HG03196 (cell line): ENCODE results near the gene L3MBTL4.
"Not testable (repeated sequence)": the region's sequence is repeated elsewhere in the genome, so short reads cannot be mapped to it uniquely, and the experiment has no call there.

Experiments used
- ATAC-seq: cut with Tn5 transposase; IDR thresholded peaks from one replicate; pipeline ENCODE4 v1.9.1; 2021; ENCODE audit not compliant: unreplicated experiment

Gene L3MBTL4

GRCh38 chr18:6054256-6054842, 360.4 kb downstream of the L3MBTL4 start:
- ATAC-seq: no peak

DNA sequence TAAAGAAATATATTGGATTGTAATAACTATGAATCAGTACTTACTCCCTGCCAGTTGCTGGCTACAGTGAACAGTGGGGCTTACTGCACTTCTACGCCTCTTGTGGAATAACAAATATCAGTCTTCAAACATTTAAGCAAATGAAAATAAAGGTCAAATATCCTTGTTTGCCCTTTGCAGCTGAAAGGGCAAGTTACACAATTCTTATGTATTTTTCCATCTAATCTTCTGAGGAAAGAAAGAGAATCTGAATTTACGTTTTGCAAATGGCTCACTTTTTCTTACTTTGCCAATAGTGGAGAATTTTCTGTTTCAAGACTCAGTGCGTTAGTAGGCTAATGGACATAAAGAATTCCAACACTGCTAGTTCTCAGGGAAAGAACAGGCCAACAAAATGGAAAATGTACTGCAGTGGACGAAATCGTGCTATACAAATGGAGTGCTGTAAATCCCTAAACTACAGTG, 362.2 kb downstream of the L3MBTL4 start:
- ATAC-seq: no peak

DNA sequence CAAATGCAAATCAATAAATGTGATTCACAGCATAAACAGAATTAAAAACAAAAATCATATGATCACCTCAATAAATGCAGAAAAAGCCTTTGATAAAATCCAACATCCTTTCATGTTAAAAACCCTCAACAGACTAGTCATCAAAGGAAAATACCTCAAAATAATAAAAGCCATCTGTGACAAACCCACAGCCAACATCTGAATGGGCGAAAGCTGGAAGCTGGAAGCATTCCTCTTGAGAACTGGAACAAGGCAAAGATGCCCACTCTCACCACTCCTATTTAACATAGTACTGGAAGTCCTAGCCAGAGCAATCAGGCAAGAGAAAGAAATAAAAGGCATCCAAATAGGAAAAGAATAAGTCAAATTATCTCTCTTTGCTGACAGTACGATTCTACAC, 367.1 kb downstream of the L3MBTL4 start:
- not testable (repeated sequence) for ATAC-seq

DNA sequence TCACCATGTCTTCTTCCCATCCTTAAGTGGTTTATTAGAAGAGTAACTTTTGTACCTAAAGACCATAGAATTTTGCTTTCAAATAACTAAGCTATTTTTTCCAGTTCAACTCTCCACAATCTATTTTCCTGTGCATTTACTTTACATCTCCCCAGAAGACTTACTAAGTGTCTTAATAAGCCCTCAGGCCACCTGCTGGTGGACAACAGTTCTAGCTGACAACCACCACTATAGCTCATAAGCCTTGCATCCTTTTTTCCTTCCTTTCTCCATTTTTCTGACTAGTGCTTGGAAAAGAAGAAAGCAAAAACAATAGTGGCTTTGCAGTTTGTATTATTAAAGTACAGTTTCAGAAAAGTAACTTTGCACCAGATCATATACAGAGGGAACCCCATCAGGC, 369.9 kb downstream of the L3MBTL4 start:
- ATAC-seq: no peak

DNA sequence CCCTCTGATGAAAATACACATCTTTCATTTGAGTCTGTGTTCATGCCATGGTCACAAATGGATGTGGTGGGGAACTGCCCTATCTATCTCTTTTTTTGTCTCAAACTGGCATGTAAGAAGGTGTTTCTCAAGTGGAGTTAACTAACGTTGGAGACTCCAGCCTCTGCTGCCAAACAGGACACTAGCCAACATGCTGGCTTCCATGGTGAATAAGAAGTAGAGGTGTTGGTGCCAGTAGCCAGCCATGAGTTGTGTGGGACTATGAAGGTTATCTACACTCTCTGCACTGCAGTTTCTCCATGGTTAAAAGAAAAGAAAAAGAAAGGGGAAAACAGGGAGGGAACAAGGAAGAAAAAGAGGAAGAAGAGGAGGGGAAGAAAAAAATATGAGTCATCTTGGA, 370.4 kb downstream of the L3MBTL4 start:
- no peak for ATAC-seq

GRCh38 chr18:6039055-6039454, 375.7 kb downstream of the L3MBTL4 start:
- ATAC-seq: no peak

GRCh38 chr18:6031442-6031841, 383.3 kb downstream of the L3MBTL4 start:
- ATAC-seq: no peak

- ATAC-seq: no peak
These were observed 383.7 kb downstream of the L3MBTL4 start for GRCh38 chr18:6031002-6031401.

DNA sequence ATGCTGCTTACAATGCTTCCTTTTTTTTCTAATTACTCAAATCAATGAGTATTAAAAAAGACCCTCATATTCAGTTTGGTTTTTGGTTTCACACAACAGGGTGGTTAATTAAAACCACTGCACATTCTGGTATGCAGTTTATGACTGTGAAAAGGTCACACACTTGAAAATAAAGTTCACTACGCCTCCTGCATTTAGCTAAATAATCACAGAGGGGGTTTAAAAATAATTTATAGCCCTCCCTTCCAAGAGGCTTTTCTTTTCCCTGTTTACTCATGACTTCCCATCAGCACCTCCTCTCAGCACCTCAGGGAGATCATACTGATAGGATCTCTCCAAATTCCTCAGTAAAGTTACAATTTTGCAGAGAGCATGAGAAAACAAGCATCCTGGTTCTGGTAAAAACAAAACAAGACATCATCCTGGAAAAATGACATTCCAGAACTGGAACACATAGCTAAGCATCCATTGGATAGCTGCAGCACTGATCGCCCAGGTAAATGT, 389.9 kb downstream of the L3MBTL4 start:
- no peak for ATAC-seq

DNA sequence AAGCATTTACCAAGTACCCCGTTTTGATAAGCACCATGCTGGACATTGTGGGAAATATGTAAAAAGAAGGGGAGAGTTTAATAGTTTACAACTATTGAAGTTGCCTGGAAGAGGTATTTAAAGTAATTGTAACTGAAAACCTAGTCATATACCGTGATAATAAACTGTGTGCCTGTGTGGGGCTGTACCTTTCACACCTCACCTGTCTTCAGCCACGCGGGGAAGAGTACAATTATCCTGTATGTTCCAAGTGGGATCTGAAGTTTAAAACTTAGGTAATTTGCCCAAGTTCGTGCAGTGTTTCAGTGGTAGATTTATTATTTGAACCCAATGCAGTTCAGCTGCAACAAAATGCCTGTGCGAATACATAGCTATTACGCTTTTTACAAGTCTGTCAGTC, 391.2 kb downstream of the L3MBTL4 start:
- ATAC-seq: no peak

DNA sequence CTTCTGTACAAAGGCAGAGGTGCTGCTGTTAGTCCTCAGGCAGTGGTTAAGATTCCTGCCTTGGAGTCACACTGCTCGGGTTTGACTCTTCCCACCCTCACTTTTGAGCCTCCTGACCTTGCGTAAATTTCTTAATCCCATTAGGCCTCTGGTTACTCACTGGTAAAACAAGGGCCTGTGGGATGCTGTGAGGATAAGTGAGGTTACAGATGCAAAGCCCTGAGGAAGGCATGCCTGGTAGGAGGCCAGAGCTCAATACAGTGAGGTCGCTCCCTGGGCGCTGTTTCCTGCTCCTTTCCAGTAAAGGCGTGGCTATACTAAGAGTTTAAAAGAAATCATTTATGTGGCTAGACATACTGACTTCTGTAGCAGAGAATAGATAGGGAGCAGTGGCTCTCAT, 391.9 kb downstream of the L3MBTL4 start:
- no peak for ATAC-seq

DNA sequence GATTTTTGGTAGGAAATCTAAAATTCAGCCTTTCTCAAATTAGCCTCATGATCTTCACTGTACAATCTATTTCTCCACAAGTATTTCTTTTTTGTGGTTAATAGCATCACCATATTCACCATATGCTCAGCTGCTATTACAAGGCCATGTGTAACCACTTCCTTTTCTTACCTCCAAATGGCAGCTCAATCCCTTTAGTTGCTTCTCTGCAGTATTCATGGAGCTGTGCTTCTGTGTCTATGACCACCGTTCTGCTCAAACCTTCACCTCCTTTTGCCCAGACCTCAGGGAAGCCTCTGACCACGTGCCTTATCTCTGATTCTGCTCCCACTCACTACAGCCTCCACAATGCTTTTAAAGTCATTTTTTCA, 392.7 kb downstream of the L3MBTL4 start:
- ATAC-seq: no peak

DNA sequence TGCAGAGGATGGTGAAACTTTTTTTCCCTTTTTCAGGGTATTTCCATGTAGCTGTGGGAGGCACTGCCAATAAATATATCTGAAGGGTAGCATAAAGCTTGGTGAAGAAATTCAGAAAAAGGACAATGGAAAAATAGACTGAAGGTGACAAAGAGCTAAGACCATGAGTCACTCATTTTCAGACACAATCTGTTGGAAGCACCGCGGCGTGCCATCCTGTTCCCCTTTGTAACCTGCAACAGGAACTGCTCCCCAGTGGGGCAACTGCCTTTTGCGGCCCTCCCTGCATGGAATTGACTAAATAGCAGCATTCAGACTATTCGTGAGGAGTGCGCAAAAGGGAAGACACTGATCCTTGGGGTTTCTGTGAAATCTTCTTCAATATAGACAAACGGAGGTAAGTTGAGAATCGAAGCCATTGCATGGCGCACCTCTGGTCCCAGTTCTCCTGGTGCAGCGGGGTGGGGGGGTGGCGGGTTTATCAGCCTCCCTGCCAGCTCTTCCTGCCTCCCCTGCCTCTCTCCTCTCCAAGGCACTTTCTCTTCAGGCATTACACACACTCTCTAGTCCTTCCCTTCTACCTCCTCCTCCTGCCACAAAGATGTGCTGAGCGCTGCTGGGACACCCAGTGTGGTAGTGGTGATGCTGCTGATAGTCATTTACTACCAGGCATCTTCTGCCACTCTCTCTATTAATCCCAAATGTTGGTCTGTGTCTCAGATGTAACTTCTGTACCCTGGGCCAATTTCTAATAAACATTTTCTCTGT, 393.2 kb downstream of the L3MBTL4 start:
- ATAC-seq: no peak

DNA sequence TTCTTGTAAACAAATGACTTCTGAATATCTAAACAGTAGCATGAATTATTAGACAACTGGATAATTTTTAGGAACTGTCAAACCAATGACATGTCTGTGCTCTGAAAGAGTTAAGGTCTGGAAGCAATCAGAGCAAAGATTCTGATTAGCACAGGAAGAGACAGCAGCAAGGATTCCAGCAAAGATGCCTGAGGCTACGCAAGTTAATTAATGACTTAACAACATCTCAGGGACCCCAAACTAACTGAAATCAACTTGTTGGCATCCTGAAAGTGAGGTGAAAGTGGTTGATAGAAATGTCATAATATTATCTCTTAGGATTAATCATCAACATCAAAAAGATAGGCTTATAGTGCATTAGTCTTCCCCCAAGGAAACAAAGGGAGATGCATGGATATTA, 396.0 kb downstream of the L3MBTL4 start:
- no peak for ATAC-seq

GRCh38 chr18:6017171-6017570, 397.5 kb downstream of the L3MBTL4 start:
- ATAC-seq: no peak

DNA sequence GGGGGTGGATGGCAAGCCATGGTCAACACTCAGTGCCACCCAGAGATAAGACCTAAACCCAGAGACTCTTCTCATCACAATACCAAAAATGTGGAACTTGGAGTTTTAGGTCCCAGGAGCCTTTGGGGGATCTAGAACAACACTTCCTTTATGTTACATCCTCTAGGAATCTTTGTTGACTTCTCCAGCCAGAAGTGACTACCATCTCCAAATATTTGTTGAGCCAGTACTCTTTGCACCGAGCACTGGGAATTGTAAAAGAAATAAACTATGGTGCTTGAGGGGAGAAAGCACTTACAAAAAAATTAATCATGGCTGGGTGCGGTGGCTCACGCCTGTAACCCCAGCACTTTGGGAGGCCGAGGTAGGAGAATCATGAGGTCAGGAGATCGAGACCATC, 399.3 kb downstream of the L3MBTL4 start:
- ATAC-seq: no peak

- no peak for ATAC-seq
These were observed 401.4 kb downstream of the L3MBTL4 start for GRCh38 chr18:6013171-6013810.

- ATAC-seq: no peak
These were observed 403.8 kb downstream of the L3MBTL4 start for GRCh38 chr18:6010921-6011320.

DNA sequence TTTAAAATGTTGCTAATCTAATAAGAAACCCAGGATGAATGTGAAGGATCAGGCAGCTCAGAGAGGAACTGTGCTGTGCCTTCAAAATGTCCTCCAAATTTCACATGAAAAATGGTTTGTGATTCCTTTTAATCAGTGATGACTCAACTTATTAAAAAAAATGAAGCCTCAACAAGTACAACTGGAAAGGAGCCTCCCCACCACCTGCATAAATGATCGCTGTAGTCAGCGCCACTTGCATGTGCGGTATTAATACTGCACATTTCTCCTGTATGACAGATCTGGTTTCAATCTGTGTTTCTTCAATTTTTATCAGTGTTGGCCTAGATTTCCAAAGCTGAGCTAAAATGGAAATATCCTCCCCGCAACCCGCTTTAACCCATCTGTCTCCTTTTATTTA, 404.4 kb downstream of the L3MBTL4 start:
- no peak for ATAC-seq

- no peak for ATAC-seq
These were observed 405.0 kb downstream of the L3MBTL4 start for GRCh38 chr18:6009756-6010155.

DNA sequence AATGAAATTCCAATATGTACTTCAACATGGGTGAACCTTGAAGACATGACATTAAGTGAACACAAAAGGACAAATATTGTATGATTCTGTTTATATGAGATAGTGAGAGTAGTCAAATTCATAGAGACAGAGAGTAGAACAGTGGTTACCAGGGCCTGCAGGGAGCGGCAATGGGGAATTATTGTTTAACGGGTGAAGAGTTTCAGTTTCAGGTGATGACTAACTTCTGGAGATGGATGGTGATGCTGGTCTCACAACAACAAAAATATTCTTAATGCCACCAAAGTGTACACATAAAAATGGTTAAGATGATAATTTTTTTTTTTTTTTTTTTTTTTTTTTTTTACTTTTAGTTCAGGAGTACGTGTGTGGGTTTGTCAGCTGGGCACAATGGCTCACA, 410.0 kb downstream of the L3MBTL4 start:
- ATAC-seq: peak; percentile 98

GRCh38 chr18:6004119-6004518, 410.6 kb downstream of the L3MBTL4 start:
- ATAC-seq: peak; percentile 74
